Right atrium auricular region (tissue), 2 donors: ENCODE measurements around the gene MLN. TPM values are rescaled to one million over a fixed set of nuclear protein-coding genes. Genes with fewer than 3 reads are reported as not detected.

ENCODE experiments used
- DNase-seq: peaks from one replicate; pipeline ENCODE4 v3.0.0-alpha.2; 2019; ENCODE audit warnings: low spot score
- H3K27ac ChIP-seq, 2 donors: fragments of 200-600 bp; sonication (generic); 1 replicate in 1 of 2; 2 replicates in 1 of 2; pipeline ENCODE4 v1.5.1; 2016 to 2019
- H3K27me3 ChIP-seq, 2 donors: fragments of 200-600 bp; sonication (generic); one replicate each; pipeline versions ENCODE4 v1.5.1 to v1.6.0; 2017 to 2019
- H3K36me3 ChIP-seq: fragments of 200-600 bp; sonication (generic); one replicate; pipeline ENCODE4 v1.5.1; 2016
- H3K4me1 ChIP-seq, 2 donors: fragments of 200-600 bp; sonication (generic); one replicate each; pipeline versions ENCODE4 v1.5.1 to v1.6.0; 2017 to 2019
- H3K4me3 ChIP-seq, 2 donors: fragments of 200-600 bp; sonication (generic); 1 replicate in 1 of 2; 2 replicates in 1 of 2; pipeline ENCODE4 v1.5.1; 2017 to 2019; ENCODE audit warnings: mild to moderate bottlenecking in 1 of 2, moderate library complexity in 1 of 2
- H3K9me3 ChIP-seq, 2 donors: fragments of 200-600 bp; sonication (generic); one replicate each; pipeline ENCODE4 v1.5.1; 2019
- total RNA-seq, 2 donors: library from RNA; depleted of rRNA; stranded (reverse); fragments of >200 nt; gene quantifications; one replicate each; pipeline ENCODE4 v1.1.0, GENCODE V29; 2016
- TF ChIP-seq, protein P1 (sequence below), 2 donors: fragments of 200-600 bp; sonication (generic); IDR thresholded peaks; one replicate each; pipeline ENCODE4 v1.5.1; 2019; ENCODE audit warnings: antibody characterized with exemption in 2 of 2

The MLN gene
- total RNA-seq, 2 donors from 2014 or later: not detected

DNA sequence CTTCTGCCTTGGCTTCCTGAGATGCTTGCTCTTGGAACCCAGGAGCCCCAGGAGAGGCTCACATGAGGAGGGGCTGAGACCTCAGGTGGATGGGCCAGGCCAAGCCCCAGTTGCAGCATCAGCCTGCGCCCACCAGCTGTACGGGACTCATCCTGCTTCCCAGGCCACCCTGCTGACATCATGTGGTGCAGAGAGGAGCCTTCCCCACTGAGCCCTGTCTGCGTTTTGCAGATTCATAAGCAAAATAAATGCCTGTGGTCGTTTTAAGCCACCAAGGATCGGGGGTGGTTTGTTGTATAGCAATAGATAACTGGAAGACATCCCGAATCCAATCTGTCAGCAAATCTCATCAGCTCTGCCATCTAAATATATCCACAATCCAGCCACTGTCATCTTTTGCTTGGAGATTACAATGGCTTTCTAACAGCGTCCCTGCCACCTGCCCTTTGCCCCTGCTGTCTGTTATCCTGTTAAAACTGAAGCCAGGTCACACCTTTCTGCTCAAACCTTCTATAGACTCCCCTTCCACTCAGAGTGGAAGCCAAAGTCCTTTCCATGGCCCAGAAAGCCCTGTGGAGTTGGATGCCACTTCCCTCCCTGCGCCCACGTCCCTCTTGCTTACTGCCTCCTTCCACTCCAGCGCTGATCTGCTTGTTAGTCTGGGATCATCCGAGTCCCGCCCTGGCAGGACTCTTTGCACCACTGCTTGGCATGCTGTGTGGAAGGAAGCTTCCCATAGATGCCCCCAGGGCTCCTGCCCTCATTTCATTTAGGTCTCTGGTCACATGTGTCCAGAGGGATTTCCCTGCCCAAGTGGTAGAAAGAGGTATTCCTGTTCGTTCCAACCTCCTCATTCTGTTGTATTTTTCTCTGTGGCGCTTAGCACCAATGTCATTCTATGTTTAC is 24.0 kb upstream of the MLN start:
- no peaks in the 10 kb centered on the region for H3K9me3 ChIP-seq
- peaks cover 0 to 6% of the 10 kb centered on the region in 2 donors for H3K4me1 ChIP-seq
- TF ChIP-seq, protein P1, sequence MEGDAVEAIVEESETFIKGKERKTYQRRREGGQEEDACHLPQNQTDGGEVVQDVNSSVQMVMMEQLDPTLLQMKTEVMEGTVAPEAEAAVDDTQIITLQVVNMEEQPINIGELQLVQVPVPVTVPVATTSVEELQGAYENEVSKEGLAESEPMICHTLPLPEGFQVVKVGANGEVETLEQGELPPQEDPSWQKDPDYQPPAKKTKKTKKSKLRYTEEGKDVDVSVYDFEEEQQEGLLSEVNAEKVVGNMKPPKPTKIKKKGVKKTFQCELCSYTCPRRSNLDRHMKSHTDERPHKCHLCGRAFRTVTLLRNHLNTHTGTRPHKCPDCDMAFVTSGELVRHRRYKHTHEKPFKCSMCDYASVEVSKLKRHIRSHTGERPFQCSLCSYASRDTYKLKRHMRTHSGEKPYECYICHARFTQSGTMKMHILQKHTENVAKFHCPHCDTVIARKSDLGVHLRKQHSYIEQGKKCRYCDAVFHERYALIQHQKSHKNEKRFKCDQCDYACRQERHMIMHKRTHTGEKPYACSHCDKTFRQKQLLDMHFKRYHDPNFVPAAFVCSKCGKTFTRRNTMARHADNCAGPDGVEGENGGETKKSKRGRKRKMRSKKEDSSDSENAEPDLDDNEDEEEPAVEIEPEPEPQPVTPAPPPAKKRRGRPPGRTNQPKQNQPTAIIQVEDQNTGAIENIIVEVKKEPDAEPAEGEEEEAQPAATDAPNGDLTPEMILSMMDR (IDR thresholded peaks at IDR 0.05): no peak
- H3K4me3 ChIP-seq: no peak overlapping the region
- no peak for DNase-seq
- H3K36me3 ChIP-seq: no peaks in the 10 kb centered on the region
- no peak overlapping the region for H3K27ac ChIP-seq
- H3K27me3 ChIP-seq: no peaks in the 10 kb centered on the region

DNA sequence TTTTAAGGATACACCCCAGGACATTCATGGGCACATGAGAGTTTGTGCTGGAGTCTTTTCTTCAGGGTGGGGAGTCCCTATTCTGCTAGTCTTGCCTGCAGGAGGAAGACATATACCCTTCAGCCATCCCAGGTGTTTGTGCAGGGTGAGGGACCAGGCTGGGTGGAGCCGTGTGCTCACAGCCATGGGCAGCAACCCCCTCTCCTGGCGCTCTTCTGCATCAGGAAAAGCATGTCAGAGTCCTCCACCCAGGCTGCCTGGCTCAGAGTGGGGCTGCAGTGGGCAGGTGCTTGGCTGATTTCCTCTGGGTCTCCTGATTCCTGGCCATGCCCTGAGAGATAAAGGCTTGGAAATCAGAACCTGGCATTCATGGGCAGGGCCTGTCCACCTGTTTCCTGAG is 22.7 kb upstream of the MLN start:
- H3K27me3 ChIP-seq: no peaks in the 10 kb centered on the region
- TF ChIP-seq, protein P1 (IDR thresholded peaks at IDR 0.05): no peak
- no peaks in the 10 kb centered on the region for H3K36me3 ChIP-seq
- H3K27ac ChIP-seq: no peak overlapping the region
- H3K9me3 ChIP-seq: no peaks in the 10 kb centered on the region
- H3K4me3 ChIP-seq: no peak overlapping the region
- no peak for DNase-seq
- H3K4me1 ChIP-seq: peaks cover 0 to 6% of the 10 kb centered on the region in 2 donors

DNA sequence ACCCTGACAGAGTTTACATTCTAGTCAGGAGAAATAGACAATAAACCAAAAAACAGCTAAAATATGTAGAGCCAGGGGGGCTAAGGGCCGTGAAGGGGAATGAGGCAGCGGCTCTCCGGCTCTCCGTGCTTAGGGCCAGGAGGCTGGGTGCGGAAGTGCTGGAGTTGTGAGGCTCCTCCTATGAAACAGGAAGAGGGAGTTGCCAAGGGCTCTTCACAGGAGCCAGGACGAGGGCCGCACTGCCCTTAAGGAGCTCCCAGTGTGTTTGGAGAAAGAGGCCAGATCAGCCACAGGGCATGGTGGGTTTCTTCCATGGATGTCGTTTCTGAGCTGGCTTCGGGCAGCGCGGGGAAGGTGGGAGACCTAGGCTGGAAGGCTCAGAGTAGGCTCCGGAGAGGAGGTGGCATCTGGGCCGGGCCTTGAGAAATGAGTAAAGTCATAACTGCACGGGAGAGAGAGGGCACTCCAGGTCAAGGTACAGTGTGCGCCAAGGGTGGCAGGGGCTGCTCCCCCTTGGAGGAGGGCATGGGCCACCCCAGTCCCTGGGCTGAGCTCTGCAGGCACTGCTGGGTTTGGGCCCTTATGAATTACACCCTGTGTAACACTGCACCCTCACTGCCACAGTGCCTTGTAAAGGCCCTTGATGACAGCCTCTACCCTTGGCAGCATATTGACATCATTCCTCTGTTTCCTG is 20.8 kb upstream of the MLN start:
- TF ChIP-seq, protein P1 (IDR thresholded peaks at IDR 0.05): no peak
- Histone ChIP-seq H3K27ac (no peak overlapping the region), H3K4me3 (no peak overlapping the region), H3K27me3 (no peaks in the 10 kb centered on the region), H3K9me3 (no peaks in the 10 kb centered on the region), H3K36me3 (no peaks in the 10 kb centered on the region), H3K4me1 (peaks cover 0 to 6% of the 10 kb centered on the region in 2 donors)
- DNase-seq: peak; percentile 61

DNA sequence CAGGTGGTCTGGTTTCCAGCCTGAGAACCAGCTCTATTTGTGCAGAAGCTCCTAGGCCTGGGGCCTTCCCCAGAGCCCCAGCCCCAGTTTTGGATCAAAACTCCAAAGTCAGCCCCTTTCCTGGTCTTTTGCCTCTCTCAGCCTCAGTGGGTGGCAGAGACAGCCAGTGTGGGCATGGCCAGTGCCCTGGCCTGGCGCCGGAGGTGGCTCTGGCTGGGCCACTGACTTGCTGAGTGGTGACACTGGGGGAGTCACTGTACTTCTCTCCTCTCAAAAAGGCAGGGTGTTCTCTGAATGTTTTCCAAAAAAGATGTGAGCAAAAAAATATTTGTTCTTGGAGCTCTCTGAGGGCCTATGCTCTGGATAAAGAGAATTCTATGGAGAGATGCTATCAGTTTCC is 20.0 kb upstream of the MLN start:
- Histone ChIP-seq H3K36me3 (no peaks in the 10 kb centered on the region), H3K4me1 (peaks cover 0 to 2% of the 10 kb centered on the region in 2 donors), H3K27me3 (no peaks in the 10 kb centered on the region), H3K9me3 (no peaks in the 10 kb centered on the region), H3K27ac (no peak overlapping the region), H3K4me3 (no peak overlapping the region)
- TF ChIP-seq, protein P1 (IDR thresholded peaks at IDR 0.05): no peak
- DNase-seq: no peak

- Histone ChIP-seq H3K4me3 (no peak overlapping the region), H3K9me3 (no peaks in the 10 kb centered on the region), H3K27ac (no peak overlapping the region), H3K4me1 (no peaks in the 10 kb centered on the region), H3K27me3 (no peaks in the 10 kb centered on the region), H3K36me3 (no peaks in the 10 kb centered on the region)
- DNase-seq: no peak
- TF ChIP-seq, protein P1 (IDR thresholded peaks at IDR 0.05): no peak
Observed at GRCh38 chr6:33822575-33823395, 19.0 kb upstream of the MLN start.
